Ishikawa (cell line): ENCODE data around the gene NME7.

Source experiments
- FOXM1 ChIP-seq: IDR thresholded peaks from 2 replicates; pipeline ENCODE4 v1.6.1; 2012; ENCODE audit warnings: low read depth, borderline replicate concordance
- YY1 ChIP-seq: IDR thresholded peaks from 2 replicates; pipeline ENCODE4 v1.6.1; 2012; ENCODE audit warnings: low read depth

DNA sequence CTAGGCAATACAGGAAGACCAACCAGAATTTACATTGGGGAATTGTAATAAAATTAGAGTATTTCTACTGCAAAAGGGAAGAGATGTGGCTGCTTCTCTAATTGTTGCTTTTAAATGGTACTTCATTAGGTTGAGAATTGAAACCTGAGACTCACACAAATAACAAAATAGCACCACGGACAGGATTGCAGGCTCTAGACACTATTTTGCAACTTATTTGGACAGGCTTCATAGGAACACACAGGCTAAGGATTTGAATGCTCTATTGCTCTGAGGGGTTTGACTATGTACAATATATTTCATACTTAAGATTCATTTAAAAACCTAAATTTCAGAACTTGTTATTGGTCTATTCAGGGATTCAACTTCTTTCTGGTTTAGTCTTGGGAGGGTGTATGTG is 181.5 kb downstream of the NME7 start:
- no peak for TF ChIP-seq YY1
- no peak for TF ChIP-seq FOXM1
